NCI-H748 (cell line): ENCODE results near the gene GREM2.

ENCODE experiments used
- DNase-seq: peaks from one replicate; lab custom pipeline; 2025; ENCODE audit not compliant: unreplicated experiment; lab: John Stamatoyannopoulos, UW

GREM2 gene

DNA sequence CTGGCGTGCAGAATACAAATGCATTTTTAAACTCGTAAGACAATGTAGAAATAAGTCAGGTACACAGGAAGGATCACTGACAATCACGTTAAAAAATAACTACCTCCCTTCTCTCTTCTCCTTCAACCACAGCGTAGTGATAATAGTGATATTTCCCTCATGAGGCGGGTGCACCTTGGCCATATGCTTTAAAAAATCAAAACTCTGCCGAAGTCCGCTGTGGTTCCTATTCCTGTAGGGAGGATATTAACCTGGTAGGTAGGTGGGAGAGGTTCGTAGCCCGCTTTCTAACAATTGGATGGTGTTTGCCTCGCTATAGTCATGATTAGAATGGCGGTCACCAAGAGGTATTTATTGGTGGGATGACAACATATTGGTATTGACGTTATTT lies 732 bp downstream of the GREM2 start:
- DNase-seq: peak; percentile 26

DNA sequence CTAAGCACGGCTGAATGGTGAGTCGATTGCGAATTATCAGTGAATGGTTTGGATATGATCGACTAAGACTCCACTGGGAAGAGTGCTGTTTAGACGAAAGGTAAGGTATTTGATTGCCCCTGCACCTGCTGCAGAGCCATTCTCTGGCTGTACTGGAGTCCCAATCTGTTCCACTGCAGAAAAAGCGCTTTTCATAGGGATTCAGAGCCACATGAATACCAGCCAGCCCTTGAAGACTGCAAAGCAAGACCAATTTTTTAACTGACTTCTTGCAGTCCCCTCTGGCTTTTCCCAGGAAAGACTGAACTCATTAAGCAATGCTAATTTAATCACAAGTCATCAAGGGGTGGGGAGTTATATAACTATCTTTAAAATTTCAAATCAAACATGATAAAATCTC lies 1.3 kb downstream of the GREM2 start:
- peak; percentile 48 for DNase-seq

DNA sequence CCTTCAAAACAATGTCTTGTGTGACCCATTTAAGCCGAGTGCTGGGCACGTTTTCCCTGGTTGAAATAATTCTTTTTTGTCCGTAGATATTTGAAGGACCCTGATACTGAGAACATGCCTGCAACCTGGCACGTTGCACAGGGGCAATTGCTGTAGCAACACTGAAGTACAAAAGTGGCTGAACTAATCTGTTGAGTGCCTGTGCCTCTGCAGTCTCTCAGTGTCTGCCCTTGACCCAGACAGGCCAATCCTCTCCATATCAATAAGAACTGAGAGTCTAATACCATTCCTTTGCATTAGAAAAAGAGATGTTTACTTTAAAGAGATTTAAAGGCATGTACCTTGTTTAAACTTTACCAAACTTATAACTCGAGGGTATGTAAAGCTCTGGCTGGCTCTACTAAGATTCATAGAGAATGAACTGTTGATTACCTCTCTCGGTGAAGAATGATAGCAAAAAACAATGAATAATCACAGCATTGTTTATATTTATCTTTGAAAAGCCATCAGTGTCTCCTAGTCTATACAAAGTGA lies 2.4 kb downstream of the GREM2 start:
- DNase-seq: no peak

DNA sequence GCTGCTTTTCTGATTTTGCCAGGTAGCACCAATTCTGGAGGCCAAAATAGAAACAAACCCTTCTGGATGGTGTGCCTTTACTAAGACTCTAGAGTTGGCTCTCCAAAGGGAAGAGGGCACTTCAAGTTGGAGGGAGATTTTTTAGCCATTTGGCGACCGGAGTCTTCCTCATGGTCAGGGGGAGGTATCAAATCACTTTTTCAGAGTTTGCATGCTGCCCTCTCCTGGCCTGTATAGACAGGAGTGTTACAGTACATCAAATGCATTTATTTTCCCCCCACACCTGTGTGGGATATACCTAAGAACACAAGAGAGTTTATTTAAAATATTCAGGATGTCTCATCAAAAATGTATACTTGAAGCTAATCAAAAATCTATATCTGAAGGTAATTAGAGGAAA lies 3.2 kb downstream of the GREM2 start:
- peak; percentile 36 for DNase-seq

DNA sequence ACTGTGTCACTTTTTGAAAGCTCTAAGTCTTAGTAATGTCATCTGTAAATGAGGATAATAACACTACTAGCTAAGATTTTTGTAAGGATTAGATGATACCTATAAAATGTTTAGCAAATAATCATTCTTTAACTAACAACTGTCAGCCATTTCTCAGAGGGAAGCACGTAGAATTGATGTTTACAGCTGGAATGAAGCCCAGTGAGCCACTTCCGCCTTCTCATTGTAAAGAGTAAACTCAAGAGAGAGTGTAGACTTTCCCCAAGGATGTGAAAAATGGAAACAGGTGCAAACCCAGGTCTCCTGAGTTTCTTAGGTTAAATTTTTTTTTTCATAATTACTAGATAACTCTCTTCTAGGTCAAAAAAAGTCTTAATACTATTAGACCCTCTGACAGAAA lies 4.9 kb downstream of the GREM2 start:
- DNase-seq: no peak

DNA sequence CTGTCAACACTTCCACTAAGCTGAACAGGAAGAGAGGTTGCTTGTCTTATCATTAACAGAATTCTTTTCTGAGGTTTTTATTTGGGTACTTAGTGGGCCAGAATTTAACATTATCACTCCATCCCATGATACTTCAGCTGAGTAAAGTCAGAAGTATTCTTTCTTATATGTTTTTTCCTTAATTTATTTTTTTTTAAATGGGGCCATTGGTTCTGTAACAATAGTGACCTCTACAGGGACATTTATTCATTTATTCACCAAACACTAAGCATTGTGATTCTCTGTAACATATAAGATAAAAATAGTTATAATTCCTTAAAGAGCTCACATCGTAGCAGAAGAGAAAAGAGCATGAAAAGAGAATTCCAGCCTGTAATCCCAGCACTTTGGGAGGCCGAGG lies 9.8 kb downstream of the GREM2 start:
- no peak for DNase-seq

DNA sequence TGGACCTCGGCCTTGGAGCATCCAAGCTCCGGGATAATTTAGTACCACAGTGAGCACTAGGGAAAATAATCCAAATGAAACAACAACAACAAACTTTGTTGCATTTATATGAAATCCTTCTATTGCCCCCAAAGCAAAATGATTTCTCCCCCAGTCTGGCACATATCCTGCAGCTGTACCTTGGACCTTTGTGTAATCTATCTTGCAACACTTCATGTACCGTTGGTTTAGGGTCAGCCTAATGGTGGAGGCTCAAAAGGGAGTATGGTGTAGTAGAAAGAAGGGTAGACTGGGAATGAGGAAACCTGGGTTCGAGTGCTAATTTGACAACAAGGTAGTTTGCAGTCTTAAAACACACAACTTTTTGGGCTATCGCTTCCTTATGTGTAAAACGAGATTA lies 12.1 kb downstream of the GREM2 start:
- no peak for DNase-seq

DNA sequence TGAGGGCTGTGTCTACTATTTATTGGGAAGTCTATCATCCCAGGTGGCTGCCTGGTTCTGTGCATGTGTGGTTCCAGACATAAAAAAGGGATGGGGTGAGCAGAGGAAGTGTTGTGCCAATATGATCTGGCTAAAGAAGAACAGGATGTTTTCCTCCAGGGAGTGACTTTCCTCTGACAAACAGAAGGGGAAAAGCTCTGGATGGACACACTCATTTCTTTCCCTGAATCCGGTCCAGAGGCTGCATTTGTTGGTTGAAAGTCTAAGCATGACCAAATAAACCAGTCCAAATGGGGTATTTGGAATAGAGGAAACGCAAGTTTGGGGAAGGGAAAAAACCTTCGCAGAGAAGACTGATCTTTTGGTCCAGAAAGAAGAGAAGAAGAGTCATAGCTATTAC lies 12.7 kb downstream of the GREM2 start:
- DNase-seq: no peak

DNA sequence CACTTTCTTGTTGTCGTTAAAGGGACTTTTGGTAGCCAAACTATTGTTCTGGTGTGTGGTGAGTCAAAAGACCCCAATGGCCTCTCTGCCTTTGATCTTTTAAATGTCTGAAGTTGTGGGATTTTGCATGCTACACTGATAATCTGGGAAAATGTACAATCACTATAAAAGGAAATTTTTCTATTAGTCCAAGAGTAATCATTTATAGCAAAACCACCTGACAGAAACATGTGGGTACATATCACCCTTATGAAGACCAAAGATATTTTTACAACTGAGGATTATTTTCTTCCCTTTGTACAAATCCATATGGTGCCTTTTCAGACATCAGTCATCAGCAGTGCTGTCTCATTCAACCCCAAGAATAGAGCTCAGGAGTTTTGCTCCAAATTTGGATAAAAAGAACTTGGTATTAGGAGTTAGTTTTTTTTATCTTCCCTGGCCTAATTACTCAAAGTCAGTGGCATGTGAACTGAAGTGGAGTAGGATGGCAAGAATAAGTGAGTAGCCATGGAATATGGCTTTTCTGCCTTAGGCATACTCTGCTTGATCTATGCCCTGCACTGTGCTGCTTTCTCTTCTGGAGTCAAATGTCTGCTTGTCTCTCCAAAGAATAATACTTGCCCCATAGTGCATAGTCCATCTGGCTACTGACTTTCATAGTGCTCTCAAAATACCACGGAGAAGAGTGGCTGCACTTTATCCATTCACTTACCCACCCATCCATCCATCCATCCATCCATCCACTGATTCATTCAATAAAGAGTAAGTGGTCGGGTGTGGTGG lies 13.5 kb downstream of the GREM2 start:
- DNase-seq: no peak

DNA sequence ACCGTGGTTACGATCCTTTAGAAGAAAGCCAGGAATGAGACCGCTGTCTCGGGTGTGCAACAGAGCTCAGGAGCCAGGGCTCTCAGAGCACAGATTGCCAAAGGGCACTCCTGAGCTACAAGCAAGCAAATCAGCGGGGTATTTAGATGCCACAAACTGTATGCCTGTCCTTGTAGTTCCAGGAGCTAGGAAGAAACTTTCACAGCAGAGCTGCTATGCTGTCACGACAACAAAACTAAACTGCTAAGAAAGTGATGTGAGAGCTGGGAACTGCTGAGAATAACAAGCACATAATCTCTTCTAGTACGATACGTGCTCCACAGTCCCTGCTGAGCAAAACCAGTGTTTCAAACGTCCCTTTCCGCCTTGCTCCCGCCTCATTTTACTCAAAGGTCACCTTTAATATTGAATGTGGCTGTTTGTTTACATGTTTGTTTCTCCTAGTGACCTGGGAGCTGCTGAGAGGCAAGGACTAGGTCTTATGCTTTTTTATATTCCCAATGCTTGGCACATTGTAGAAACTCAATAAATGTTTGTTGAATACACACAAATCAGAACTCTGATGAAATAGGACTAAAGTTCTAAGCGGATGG lies 14.7 kb downstream of the GREM2 start:
- DNase-seq: no peak

DNA sequence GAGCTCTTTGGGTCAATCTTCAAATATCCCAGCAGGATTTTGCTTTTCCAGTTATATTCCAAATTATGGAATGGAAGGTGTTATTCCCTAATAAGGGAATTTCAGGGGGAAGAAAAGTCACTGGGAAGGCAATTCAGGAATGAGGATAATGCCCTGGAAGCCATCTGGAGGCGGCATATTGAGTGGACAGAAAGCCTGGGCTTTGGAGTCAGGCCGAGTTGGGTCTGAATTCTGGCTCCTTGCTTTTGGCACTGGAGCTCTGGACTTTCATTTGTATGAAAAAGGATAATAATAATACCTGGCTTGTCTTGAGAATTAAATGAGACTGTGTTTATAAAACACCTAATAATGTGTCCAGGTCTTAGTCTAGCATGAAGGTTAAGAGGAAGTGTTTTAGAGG lies 16.5 kb downstream of the GREM2 start:
- DNase-seq: no peak

DNA sequence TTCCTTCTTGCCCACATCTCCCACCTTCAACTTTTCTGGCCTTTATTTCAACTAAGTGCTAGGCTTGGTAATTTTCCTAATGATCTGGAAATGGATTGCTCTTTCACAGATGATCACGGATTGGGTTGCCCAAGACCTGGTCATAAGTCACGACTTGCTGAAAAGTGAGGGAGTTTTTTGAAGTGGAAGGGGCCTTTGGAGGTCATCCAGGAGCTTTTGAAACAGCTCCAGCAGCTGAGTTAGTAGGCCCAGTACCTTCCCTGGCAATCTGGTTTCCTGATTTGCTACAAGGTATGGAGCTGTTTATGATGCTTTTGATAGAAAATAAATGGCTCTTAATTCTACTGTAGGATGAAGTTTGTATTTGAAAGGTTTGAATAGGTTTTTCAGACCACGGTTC lies 20.4 kb downstream of the GREM2 start:
- no peak for DNase-seq

DNA sequence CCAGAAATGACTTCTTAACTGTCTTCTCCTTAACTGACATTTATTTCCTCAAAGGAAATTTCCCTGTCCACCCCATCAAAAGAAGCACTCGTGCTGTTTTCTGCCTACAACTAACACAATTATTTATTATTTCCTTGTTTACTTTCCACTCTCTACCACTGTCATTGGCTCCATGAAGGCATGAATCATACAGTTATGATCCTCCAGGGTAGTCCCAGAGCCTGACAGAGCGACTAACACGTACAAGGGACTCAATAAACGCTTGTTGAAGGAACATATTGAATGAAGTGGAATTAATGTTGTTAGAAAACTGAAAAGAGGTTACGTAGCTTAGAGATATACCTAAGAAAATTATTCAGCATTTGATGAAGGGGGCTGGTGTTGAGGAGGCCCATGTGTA lies 20.9 kb downstream of the GREM2 start:
- DNase-seq: no peak

DNA sequence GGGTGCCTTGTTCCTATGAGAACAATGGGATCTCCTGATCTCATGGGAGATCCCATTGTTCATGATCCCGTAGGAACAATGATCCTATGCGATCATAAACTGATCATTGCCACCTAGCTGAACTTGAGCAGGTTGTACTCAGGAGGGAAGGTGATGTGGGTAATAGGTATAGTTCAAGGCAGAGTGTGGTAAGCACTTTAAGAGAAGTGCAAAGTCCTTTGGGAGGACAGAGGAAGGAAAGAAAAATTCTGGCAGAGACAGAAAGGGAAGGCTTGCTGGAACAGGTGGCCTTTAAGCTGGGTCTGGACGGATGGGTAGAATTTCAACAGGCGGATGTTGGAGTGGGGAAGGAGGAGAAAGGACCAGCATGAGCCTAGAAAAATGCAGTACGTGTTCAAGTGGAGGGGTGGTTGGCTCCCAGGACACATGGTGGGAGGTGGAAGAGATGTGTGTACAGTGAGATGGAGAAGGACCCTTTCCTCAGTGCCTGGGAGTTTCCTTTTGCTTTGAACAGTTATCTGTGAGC lies 22.3 kb downstream of the GREM2 start:
- no peak for DNase-seq

DNA sequence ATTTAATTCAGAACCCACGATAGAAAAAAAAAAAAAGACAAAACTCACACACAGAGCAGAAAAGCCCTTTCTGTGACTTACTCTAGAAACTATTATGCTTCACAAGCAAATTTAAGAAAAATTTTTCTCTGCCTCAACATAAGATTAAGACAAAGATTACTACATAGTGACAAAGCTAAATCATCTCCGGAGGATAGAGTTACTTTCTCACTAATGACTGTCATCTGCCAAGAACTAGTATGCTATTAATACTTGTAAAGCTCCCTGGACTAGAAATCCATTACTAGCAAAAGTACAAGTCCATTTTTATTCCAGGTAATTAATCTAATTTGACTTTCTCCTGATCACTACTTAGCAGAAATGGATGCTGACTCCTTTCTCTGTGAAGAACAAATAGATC lies 25.9 kb downstream of the GREM2 start:
- no peak for DNase-seq

DNA sequence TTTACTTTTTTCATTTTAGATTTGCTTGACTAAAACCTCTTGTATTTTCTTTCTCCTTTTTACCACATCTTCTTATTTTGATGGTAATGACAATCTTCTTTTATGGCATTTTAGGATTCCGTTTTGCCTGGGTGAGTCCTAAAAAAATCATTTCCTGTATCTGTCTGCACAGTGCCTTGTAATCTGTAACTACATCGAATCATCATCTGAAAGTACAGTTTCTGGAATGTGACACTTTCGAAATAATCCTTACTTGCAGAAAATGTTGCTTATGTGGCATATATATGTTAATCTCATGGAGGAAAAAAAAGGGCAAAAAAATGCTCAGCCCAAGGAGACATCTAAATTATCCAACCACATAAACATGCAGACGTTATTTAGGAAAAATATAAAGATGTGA lies 29.0 kb downstream of the GREM2 start:
- DNase-seq: no peak

DNA sequence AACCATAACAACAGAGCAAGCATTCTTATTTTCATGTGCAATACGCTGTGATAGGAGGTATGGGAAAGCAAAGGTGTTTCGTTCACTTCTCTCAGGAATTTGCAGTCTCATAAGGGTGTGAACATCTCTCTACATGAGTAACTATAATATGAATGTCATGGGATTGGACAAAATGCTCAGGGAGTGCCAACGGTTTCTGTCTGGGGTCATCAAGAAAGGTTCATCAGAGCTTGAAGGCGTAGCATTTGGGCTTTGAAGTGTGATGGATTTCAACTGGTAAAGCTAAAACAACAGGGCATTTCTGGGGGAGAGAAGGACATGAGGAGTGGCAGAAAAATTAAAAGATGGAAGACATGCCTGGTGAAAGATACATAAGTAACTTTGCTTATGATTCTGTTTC lies 32.4 kb downstream of the GREM2 start:
- DNase-seq: no peak

DNA sequence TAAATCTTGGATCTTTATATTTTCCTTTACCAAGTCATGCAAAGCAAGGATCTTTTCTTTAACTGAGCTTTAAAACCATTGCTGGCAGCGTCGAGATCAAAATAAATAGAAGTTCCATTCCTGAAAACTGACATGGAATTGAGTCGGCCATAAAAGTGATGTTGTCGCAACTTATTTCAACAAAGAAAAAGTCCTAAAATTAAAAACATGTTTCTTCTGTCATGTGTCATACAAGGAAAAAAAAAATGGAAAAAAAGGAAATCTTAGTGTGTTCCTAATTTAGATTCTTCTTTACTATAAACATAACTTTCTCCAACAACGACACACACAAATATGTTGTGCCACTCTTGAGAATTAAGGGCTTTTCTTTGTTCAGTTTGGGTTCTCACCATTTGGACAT lies 34.9 kb downstream of the GREM2 start:
- no peak for DNase-seq

DNA sequence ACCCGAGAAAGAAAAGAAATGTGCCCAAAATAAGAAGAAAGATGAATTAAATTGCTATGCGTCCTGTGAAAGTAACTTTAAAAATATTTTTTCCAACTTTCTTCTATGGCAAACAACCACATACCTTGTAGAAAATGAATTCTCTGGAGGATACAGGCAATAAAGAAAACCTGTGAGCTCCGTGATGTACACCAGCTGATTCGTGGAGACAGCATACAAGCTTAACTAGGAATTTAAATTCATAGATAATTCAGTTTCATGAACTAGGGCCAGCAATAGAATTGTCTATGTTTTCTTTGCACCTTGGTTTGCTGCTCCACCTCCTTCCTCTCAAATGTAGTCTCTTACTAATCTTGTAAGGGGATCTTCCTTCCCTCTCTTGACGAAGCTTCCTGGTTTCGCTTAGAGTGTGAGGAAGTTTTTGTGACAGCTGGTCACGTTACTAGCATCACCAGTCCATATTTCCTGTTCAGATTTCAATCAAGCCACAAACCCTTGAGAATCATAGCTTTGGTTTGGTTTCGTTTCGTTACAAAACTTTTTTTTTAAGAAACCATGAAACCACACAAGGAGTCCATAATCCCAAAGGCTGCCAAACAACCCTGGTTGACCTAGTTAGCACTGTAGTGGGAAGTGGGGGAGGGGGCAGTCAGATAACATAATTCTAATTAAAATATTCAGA lies 35.8 kb downstream of the GREM2 start:
- DNase-seq: no peak

DNA sequence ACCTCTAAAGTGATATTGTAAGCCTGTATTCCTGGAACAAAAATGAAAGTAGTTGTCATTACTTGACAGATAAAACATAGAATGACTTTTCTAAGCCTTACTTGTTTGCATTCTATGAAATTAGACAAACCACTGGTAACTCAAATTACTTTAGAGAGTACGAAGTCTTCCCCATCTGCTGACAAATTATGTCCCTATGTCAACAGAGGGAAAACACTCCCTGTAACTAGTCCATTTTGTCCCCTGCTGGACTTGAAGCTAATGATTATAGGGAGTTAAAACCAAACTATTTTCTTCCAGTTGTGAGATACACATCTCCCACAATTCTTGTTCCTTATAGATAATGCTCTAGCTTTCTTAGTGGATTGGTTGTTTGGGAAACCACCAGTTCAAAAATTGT lies 39.6 kb downstream of the GREM2 start:
- DNase-seq: peak; percentile 7

DNA sequence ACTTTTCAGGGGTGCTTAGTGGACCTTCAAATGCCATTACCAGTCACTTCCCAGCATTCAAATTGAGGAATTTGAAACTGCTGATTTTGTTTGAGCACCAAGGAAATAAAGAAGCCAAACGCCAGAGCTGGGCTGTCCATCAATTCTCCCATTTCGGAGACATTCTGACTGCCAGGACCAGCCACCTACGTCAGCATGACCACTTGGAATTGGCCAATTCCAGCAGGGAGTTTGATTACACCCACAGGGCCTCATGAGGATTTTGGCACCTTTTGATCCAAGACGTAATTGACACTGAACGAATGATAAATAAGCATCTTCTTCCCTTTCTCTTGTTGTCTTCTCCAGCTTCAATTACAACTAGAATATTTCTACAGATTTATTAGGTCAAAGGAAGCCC lies 40.2 kb downstream of the GREM2 start:
- DNase-seq: no peak

DNA sequence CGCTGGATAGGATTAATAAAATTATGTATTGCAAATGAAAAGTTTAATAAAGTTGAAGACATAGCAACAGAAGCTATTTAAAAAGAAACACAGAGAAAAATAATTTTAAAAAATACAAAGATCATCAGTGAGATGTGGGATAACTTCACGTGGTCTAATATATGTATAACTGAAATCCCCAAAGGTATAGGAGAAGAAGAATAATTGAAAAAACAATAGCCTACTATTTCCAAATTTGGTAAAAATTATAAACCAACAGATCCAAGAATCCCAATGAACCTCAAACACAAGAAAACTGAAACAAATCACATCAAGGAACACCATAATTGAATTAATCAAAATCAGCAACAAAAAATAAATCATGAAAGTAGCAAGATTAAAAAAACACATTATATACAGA lies 44.9 kb downstream of the GREM2 start:
- no peak for DNase-seq
